ENCODE results near the gene STAB2.

DNA sequence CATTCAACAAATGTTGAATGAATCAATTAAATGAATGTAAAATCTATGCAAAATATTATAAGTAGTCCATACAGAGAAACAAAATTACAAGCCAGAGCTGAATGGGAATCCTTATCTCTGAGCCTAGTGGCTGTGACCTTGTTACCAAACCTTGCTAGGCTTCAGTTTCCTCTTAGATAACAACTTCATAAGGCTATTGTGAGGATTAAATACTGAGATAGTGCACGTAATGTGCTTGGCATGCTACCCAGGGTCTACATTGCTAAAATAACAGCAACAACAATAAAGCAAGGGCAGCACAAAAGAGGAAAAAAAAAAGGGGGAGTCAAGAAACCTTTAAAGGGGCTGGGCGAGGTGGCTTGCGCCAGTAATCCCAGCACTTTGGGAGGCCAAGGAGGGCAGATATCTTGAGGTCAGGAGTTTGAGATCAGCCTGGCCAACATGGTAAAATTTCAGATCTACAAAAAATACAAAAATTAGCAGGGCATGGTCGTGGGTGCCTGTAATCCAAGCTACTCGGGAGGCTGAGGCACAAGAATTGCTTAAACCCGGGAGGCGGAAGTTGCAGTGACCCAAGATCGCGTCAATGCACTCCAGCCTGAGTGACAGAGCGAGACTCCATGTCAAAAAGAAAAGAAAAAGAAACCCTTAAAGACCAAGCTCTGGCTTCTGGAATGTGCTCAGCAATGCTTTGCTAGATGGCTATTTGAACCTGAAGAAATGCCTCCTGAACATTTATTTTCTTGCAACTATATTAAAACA is 14.1 kb downstream of the STAB2 start:
- no peak for TF ChIP-seq EZH2 (IDR thresholded peaks at IDR 0.05)
- TF ChIP-seq, protein P1, sequence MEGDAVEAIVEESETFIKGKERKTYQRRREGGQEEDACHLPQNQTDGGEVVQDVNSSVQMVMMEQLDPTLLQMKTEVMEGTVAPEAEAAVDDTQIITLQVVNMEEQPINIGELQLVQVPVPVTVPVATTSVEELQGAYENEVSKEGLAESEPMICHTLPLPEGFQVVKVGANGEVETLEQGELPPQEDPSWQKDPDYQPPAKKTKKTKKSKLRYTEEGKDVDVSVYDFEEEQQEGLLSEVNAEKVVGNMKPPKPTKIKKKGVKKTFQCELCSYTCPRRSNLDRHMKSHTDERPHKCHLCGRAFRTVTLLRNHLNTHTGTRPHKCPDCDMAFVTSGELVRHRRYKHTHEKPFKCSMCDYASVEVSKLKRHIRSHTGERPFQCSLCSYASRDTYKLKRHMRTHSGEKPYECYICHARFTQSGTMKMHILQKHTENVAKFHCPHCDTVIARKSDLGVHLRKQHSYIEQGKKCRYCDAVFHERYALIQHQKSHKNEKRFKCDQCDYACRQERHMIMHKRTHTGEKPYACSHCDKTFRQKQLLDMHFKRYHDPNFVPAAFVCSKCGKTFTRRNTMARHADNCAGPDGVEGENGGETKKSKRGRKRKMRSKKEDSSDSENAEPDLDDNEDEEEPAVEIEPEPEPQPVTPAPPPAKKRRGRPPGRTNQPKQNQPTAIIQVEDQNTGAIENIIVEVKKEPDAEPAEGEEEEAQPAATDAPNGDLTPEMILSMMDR (IDR thresholded peaks at IDR 0.05 in 2 of 3, conservative IDR thresholded peaks at IDR 0.05 in 1 of 3; ENCODE audit: borderline replicate concordance in 1 of 3, insufficient read depth in 1 of 3, low read depth in 2 of 3, low read length in 2 of 3): no peak
- TF ChIP-seq JUND (IDR thresholded peaks at IDR 0.05): no peak
- TF ChIP-seq, protein P2, sequence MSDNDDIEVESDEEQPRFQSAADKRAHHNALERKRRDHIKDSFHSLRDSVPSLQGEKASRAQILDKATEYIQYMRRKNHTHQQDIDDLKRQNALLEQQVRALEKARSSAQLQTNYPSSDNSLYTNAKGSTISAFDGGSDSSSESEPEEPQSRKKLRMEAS (IDR thresholded peaks at IDR 0.05): no peak
- no peak for TF ChIP-seq CEBPB (IDR thresholded peaks at IDR 0.05; ENCODE audit: low read depth)
- TF ChIP-seq POLR2AphosphoS5 (IDR thresholded peaks at IDR 0.05; ENCODE audit: low read depth, low read length): no peak
- TF ChIP-seq, protein P3, sequence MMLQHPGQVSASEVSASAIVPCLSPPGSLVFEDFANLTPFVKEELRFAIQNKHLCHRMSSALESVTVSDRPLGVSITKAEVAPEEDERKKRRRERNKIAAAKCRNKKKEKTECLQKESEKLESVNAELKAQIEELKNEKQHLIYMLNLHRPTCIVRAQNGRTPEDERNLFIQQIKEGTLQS (IDR thresholded peaks at IDR 0.05): no peak
- TF ChIP-seq, protein P4, sequence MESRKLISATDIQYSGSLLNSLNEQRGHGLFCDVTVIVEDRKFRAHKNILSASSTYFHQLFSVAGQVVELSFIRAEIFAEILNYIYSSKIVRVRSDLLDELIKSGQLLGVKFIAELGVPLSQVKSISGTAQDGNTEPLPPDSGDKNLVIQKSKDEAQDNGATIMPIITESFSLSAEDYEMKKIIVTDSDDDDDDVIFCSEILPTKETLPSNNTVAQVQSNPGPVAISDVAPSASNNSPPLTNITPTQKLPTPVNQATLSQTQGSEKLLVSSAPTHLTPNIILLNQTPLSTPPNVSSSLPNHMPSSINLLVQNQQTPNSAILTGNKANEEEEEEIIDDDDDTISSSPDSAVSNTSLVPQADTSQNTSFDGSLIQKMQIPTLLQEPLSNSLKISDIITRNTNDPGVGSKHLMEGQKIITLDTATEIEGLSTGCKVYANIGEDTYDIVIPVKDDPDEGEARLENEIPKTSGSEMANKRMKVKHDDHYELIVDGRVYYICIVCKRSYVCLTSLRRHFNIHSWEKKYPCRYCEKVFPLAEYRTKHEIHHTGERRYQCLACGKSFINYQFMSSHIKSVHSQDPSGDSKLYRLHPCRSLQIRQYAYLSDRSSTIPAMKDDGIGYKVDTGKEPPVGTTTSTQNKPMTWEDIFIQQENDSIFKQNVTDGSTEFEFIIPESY (IDR thresholded peaks at IDR 0.05; ENCODE audit: extremely low read depth, insufficient replicate concordance, low read length): no peak
- TF ChIP-seq POLR2A (IDR thresholded peaks at IDR 0.05; ENCODE audit: borderline replicate concordance, extremely low read depth, insufficient read depth, insufficient read length): no peak
- no peak for TF ChIP-seq ZNF274 (IDR thresholded peaks at IDR 0.05; ENCODE audit: low read depth, low read length)
- no peak for TF ChIP-seq FOSL1 (IDR thresholded peaks at IDR 0.05; ENCODE audit: low read depth)
- TF ChIP-seq CBX3 (IDR thresholded peaks at IDR 0.05; ENCODE audit: low read depth): no peak
- TF ChIP-seq ELF1 (IDR thresholded peaks at IDR 0.05; ENCODE audit: borderline replicate concordance, low read depth): no peak
- no peak for TF ChIP-seq EZH2phosphoT487 (IDR thresholded peaks at IDR 0.05; ENCODE audit: borderline replicate concordance)
